ENCODE results near the gene INSYN2A. TPM values are rescaled to one million over a fixed set of nuclear protein-coding genes. Genes with fewer than 3 reads are reported as not detected.

The INSYN2A gene
- total RNA-seq, 1 experiment from 2014 or later = 0.13 TPM

DNA sequence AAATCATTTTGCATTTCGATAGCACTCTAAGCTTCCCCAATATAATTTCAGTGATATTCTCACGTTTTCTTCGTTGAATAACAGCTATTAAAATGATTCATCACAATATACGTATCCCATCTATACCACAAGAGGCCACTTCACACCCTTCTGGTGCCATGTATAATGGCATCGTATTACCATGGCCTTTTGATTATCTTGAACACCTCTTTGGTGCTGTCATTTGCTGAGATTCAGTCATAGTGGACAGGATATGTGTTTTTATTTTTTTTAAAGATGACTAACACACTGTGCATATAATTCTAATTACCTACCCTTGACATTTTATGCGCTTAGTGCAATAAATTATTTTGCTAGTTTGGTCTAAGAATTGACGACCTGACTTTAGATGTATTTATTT is 6.7 kb upstream of the INSYN2A start:
- CTCF ChIA-PET = no interaction called here
- no peak overlapping the region for H3K27ac Mint-ChIP-seq
- ATAC-seq (no peak), DNase-seq (ENCODE audit: low spot score) (no peak)
- H3K4me1 Mint-ChIP-seq = peaks cover 7% of the 10 kb centered on the region
- no peak overlapping the region for H3K4me3 Mint-ChIP-seq
- 0 out of 2 replicates have a peak, but pooled peaks cover 3% of the 10 kb centered on the region for H3K27me3 Mint-ChIP-seq (ENCODE audit: low read depth)
- no peaks in the 10 kb centered on the region; the same call in 1 of the 2 replicates for H3K36me3 Mint-ChIP-seq
- POLR2A ChIA-PET = no interaction called here
- TF ChIP-seq TP53 (CRISPR knock-in tag; IDR thresholded peaks at IDR 0.05) = no peak
- TF ChIP-seq, protein P1, sequence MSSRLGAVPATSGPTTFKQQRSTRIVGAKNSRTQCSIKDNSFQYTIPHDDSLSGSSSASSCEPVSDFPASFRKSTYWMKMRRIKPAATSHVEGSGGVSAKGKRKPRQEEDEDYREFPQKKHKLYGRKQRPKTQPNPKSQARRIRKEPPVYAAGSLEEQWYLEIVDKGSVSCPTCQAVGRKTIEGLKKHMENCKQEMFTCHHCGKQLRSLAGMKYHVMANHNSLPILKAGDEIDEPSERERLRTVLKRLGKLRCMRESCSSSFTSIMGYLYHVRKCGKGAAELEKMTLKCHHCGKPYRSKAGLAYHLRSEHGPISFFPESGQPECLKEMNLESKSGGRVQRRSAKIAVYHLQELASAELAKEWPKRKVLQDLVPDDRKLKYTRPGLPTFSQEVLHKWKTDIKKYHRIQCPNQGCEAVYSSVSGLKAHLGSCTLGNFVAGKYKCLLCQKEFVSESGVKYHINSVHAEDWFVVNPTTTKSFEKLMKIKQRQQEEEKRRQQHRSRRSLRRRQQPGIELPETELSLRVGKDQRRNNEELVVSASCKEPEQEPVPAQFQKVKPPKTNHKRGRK (CRISPR knock-in tag; IDR thresholded peaks at IDR 0.05; ENCODE audit: borderline replicate concordance) = no peak
- no peak for TF ChIP-seq SMAD4 (CRISPR knock-in tag; IDR thresholded peaks at IDR 0.05)
- TF ChIP-seq, protein P2, sequence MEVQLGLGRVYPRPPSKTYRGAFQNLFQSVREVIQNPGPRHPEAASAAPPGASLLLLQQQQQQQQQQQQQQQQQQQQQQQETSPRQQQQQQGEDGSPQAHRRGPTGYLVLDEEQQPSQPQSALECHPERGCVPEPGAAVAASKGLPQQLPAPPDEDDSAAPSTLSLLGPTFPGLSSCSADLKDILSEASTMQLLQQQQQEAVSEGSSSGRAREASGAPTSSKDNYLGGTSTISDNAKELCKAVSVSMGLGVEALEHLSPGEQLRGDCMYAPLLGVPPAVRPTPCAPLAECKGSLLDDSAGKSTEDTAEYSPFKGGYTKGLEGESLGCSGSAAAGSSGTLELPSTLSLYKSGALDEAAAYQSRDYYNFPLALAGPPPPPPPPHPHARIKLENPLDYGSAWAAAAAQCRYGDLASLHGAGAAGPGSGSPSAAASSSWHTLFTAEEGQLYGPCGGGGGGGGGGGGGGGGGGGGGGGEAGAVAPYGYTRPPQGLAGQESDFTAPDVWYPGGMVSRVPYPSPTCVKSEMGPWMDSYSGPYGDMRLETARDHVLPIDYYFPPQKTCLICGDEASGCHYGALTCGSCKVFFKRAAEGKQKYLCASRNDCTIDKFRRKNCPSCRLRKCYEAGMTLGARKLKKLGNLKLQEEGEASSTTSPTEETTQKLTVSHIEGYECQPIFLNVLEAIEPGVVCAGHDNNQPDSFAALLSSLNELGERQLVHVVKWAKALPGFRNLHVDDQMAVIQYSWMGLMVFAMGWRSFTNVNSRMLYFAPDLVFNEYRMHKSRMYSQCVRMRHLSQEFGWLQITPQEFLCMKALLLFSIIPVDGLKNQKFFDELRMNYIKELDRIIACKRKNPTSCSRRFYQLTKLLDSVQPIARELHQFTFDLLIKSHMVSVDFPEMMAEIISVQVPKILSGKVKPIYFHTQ (CRISPR knock-in tag; IDR thresholded peaks at IDR 0.05) = no peak
- TF ChIP-seq, protein P3, sequence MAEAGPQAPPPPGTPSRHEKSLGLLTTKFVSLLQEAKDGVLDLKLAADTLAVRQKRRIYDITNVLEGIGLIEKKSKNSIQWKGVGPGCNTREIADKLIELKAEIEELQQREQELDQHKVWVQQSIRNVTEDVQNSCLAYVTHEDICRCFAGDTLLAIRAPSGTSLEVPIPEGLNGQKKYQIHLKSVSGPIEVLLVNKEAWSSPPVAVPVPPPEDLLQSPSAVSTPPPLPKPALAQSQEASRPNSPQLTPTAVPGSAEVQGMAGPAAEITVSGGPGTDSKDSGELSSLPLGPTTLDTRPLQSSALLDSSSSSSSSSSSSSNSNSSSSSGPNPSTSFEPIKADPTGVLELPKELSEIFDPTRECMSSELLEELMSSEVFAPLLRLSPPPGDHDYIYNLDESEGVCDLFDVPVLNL (CRISPR knock-in tag; IDR thresholded peaks at IDR 0.05; ENCODE audit: borderline replicate concordance, low read depth) = no peak
- TF ChIP-seq, protein P4, sequence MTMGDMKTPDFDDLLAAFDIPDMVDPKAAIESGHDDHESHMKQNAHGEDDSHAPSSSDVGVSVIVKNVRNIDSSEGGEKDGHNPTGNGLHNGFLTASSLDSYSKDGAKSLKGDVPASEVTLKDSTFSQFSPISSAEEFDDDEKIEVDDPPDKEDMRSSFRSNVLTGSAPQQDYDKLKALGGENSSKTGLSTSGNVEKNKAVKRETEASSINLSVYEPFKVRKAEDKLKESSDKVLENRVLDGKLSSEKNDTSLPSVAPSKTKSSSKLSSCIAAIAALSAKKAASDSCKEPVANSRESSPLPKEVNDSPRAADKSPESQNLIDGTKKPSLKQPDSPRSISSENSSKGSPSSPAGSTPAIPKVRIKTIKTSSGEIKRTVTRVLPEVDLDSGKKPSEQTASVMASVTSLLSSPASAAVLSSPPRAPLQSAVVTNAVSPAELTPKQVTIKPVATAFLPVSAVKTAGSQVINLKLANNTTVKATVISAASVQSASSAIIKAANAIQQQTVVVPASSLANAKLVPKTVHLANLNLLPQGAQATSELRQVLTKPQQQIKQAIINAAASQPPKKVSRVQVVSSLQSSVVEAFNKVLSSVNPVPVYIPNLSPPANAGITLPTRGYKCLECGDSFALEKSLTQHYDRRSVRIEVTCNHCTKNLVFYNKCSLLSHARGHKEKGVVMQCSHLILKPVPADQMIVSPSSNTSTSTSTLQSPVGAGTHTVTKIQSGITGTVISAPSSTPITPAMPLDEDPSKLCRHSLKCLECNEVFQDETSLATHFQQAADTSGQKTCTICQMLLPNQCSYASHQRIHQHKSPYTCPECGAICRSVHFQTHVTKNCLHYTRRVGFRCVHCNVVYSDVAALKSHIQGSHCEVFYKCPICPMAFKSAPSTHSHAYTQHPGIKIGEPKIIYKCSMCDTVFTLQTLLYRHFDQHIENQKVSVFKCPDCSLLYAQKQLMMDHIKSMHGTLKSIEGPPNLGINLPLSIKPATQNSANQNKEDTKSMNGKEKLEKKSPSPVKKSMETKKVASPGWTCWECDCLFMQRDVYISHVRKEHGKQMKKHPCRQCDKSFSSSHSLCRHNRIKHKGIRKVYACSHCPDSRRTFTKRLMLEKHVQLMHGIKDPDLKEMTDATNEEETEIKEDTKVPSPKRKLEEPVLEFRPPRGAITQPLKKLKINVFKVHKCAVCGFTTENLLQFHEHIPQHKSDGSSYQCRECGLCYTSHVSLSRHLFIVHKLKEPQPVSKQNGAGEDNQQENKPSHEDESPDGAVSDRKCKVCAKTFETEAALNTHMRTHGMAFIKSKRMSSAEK (CRISPR knock-in tag; IDR thresholded peaks at IDR 0.05; ENCODE audit: borderline replicate concordance) = no peak
- TF ChIP-seq, protein P5, sequence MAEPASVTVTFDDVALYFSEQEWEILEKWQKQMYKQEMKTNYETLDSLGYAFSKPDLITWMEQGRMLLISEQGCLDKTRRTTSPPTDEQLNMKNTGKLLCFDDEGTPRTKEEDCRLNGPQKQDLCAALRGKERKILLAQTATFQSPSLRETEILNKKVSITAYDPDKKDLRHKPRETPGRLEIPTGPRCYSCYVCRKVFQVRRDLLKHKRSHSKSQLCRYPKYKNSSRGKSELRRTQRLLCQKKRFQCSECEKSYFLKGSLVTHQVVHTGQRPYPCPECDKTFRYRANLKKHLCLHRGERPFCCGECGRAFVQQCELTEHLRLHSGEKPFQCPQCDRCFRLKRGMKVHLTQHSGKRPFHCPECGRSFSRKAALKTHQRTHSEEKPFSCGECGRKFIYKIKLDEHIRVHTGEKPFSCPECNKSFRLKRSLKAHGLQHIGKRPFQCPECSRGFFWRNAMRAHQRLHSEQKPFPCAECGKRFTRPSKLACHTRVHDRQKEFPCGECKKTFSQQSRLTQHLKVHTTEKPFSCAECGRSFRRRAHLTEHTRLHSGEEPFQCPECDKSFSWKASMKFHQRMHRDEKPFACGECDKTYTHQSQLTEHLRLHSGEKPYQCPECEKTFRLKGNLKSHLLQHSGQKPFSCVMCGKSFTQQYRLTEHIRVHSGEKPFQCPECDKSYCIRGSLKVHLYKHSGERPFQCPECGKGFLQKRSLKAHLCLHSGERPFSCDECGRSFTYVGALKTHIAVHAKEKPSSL (CRISPR knock-in tag; conservative IDR thresholded peaks at IDR 0.05) = no peak
- no peak for TF ChIP-seq OVOL2 (CRISPR knock-in tag; IDR thresholded peaks at IDR 0.05; ENCODE audit: borderline replicate concordance)
- TF ChIP-seq, protein P6, sequence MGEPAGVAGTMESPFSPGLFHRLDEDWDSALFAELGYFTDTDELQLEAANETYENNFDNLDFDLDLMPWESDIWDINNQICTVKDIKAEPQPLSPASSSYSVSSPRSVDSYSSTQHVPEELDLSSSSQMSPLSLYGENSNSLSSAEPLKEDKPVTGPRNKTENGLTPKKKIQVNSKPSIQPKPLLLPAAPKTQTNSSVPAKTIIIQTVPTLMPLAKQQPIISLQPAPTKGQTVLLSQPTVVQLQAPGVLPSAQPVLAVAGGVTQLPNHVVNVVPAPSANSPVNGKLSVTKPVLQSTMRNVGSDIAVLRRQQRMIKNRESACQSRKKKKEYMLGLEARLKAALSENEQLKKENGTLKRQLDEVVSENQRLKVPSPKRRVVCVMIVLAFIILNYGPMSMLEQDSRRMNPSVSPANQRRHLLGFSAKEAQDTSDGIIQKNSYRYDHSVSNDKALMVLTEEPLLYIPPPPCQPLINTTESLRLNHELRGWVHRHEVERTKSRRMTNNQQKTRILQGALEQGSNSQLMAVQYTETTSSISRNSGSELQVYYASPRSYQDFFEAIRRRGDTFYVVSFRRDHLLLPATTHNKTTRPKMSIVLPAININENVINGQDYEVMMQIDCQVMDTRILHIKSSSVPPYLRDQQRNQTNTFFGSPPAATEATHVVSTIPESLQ (CRISPR knock-in tag; IDR thresholded peaks at IDR 0.05) = no peak
- TF ChIP-seq ESRRA (CRISPR knock-in tag; IDR thresholded peaks at IDR 0.05; ENCODE audit: borderline replicate concordance) = no peak
- TF ChIP-seq ATF1 (CRISPR knock-in tag; IDR thresholded peaks at IDR 0.05) = no peak
- no peak for TF ChIP-seq NFYB (CRISPR knock-in tag; conservative IDR thresholded peaks at IDR 0.05; ENCODE audit: low read depth)
- TF ChIP-seq ZNF263 (CRISPR knock-in tag; IDR thresholded peaks at IDR 0.05; ENCODE audit: low read depth) = no peak
- H3K9me3 Mint-ChIP-seq = no peaks in the 10 kb centered on the region
